Esophagus muscularis mucosa (tissue), 3 donors: ENCODE measurements around the gene PPP6R2.

Experiments
- CTCF ChIP-seq, 3 experiments: fragments of 200-600 bp in 2 of 3; fragments of 450-650 bp in 1 of 3; sonication (generic) in 2 of 3; IDR thresholded peaks; one replicate each; pipeline ENCODE4 v1.5.1; 2017 to 2019; ENCODE audit warnings: antibody characterized with exemption in 3 of 3, mild to moderate bottlenecking in 2 of 3, moderate library complexity in 1 of 3
- EP300 ChIP-seq: sonication (generic); formaldehyde crosslinking; IDR thresholded peaks from one replicate; pipeline ENCODE4 v1.6.1; 2017; ENCODE audit warnings: antibody characterized with exemption

GRCh38 chr22:50304528-50305392 lies 38.4 kb upstream of the PPP6R2 start:
- no peak for TF ChIP-seq CTCF (IDR thresholded peaks at IDR 0.05)
- no peak for TF ChIP-seq EP300
